ENCODE data around the gene FH. TPM values are rescaled to one million over a fixed set of nuclear protein-coding genes. Genes with fewer than 3 reads are reported as not detected.

Gene FH
- total RNA-seq, 2 experiments from 2014 or later: 53.5 to 54.7 TPM

- DNase-seq (no peak), ATAC-seq (ENCODE audit: low read depth) (no peak)
- Mint-ChIP-seq H3K4me3 (no peak overlapping the region), H3K9me3 (no peaks in the 10 kb centered on the region), H3K27me3 (no peaks in the 10 kb centered on the region), H3K36me3 (peaks cover 31% of the 10 kb centered on the region), H3K27ac (peak overlapping the region; percentile 46), H3K4me1 (no peaks in the 10 kb centered on the region)
- POLR2A ChIA-PET: no interaction called here
Measured at GRCh38 chr1:241503444-241503843, 16.1 kb downstream of the FH start.

- Mint-ChIP-seq H3K36me3 (peaks cover 31% of the 10 kb centered on the region), H3K4me1 (no peaks in the 10 kb centered on the region), H3K27ac (no peak overlapping the region), H3K9me3 (no peaks in the 10 kb centered on the region), H3K4me3 (no peak overlapping the region), H3K27me3 (no peaks in the 10 kb centered on the region)
- DNase-seq (no peak), ATAC-seq (ENCODE audit: low read depth) (no peak)
- POLR2A ChIA-PET: no interaction called here
Measured at GRCh38 chr1:241499910-241500309, 19.6 kb downstream of the FH start.

GRCh38 chr1:241495741-241496140 is 23.8 kb downstream of the FH start:
- H3K4me1 Mint-ChIP-seq: no peaks in the 10 kb centered on the region
- no peak overlapping the region for H3K4me3 Mint-ChIP-seq
- no peak for DNase-seq
- ATAC-seq (ENCODE audit: low read depth): no peak
- no peaks in the 10 kb centered on the region for H3K9me3 Mint-ChIP-seq
- POLR2A ChIA-PET: no interaction called here
- H3K27ac Mint-ChIP-seq: no peak overlapping the region
- H3K36me3 Mint-ChIP-seq: peaks cover 16% of the 10 kb centered on the region
- H3K27me3 Mint-ChIP-seq: no peaks in the 10 kb centered on the region

- Mint-ChIP-seq H3K9me3 (no peaks in the 10 kb centered on the region), H3K4me1 (no peaks in the 10 kb centered on the region), H3K27me3 (no peaks in the 10 kb centered on the region), H3K4me3 (no peak overlapping the region), H3K36me3 (peaks cover 1% of the 10 kb centered on the region), H3K27ac (no peak overlapping the region)
- DNase-seq: no peak
- ATAC-seq (ENCODE audit: low read depth): no peak
- POLR2A ChIA-PET: no interaction called here
Measured at GRCh38 chr1:241488739-241489138, 30.8 kb downstream of the FH start.

- POLR2A ChIA-PET: no interaction called here
- DNase-seq (no peak), ATAC-seq (ENCODE audit: low read depth) (no peak)
- H3K27me3 Mint-ChIP-seq: no peaks in the 10 kb centered on the region
- no peak overlapping the region for H3K27ac Mint-ChIP-seq
- no peak overlapping the region for H3K4me3 Mint-ChIP-seq
- H3K36me3 Mint-ChIP-seq: peaks cover 1% of the 10 kb centered on the region
- no peaks in the 10 kb centered on the region for H3K4me1 Mint-ChIP-seq
- no peaks in the 10 kb centered on the region for H3K9me3 Mint-ChIP-seq
Measured at GRCh38 chr1:241485554-241485992, 34.0 kb downstream of the FH start.

GRCh38 chr1:241485145-241485544 is 34.4 kb downstream of the FH start:
- Mint-ChIP-seq H3K4me1 (no peaks in the 10 kb centered on the region), H3K27me3 (no peaks in the 10 kb centered on the region), H3K4me3 (no peak overlapping the region), H3K27ac (no peak overlapping the region), H3K9me3 (no peaks in the 10 kb centered on the region), H3K36me3 (peaks cover 1% of the 10 kb centered on the region)
- DNase-seq: no peak
- POLR2A ChIA-PET: no interaction called here
- ATAC-seq (ENCODE audit: low read depth): no peak

GRCh38 chr1:241482761-241483250 is 36.7 kb downstream of the FH start:
- H3K9me3 Mint-ChIP-seq: no peaks in the 10 kb centered on the region
- ATAC-seq (ENCODE audit: low read depth): no peak
- POLR2A ChIA-PET: no interaction called here
- no peak overlapping the region for H3K4me3 Mint-ChIP-seq
- H3K27ac Mint-ChIP-seq: no peak overlapping the region
- no peaks in the 10 kb centered on the region for H3K4me1 Mint-ChIP-seq
- H3K27me3 Mint-ChIP-seq: no peaks in the 10 kb centered on the region
- DNase-seq: no peak
- peaks cover 1% of the 10 kb centered on the region for H3K36me3 Mint-ChIP-seq

- no peaks in the 10 kb centered on the region for H3K9me3 Mint-ChIP-seq
- DNase-seq (no peak), ATAC-seq (ENCODE audit: low read depth) (no peak)
- no peaks in the 10 kb centered on the region for H3K27me3 Mint-ChIP-seq
- H3K4me3 Mint-ChIP-seq: no peak overlapping the region
- H3K27ac Mint-ChIP-seq: no peak overlapping the region
- POLR2A ChIA-PET: no interaction called here
- no peaks in the 10 kb centered on the region for H3K4me1 Mint-ChIP-seq
- no peaks in the 10 kb centered on the region for H3K36me3 Mint-ChIP-seq
Measured at GRCh38 chr1:241479294-241479693, 40.3 kb downstream of the FH start.

GRCh38 chr1:241475671-241476070 is 43.9 kb downstream of the FH start:
- Mint-ChIP-seq H3K36me3 (no peaks in the 10 kb centered on the region), H3K4me3 (no peak overlapping the region), H3K27me3 (no peaks in the 10 kb centered on the region), H3K27ac (no peak overlapping the region), H3K4me1 (no peaks in the 10 kb centered on the region), H3K9me3 (no peaks in the 10 kb centered on the region)
- ATAC-seq (ENCODE audit: low read depth): no peak
- POLR2A ChIA-PET: no interaction called here
- no peak for DNase-seq

- H3K4me3 Mint-ChIP-seq: no peak overlapping the region
- no peak for DNase-seq
- H3K9me3 Mint-ChIP-seq: no peaks in the 10 kb centered on the region
- no peaks in the 10 kb centered on the region for H3K27me3 Mint-ChIP-seq
- no peak for ATAC-seq (ENCODE audit: low read depth)
- no peaks in the 10 kb centered on the region for H3K36me3 Mint-ChIP-seq
- H3K4me1 Mint-ChIP-seq: no peaks in the 10 kb centered on the region
- no peak overlapping the region for H3K27ac Mint-ChIP-seq
- POLR2A ChIA-PET: no interaction called here
Measured at GRCh38 chr1:241473026-241473425, 46.5 kb downstream of the FH start.

- DNase-seq (no peak), ATAC-seq (ENCODE audit: low read depth) (no peak)
- Mint-ChIP-seq H3K9me3 (no peaks in the 10 kb centered on the region), H3K27me3 (no peaks in the 10 kb centered on the region), H3K27ac (no peak overlapping the region), H3K4me1 (no peaks in the 10 kb centered on the region), H3K4me3 (no peak overlapping the region), H3K36me3 (no peaks in the 10 kb centered on the region)
- POLR2A ChIA-PET: no interaction called here
Measured at GRCh38 chr1:241470908-241471590, 48.5 kb downstream of the FH start.

GRCh38 chr1:241470361-241470760 is 49.2 kb downstream of the FH start:
- Mint-ChIP-seq H3K27me3 (no peaks in the 10 kb centered on the region), H3K4me3 (no peak overlapping the region), H3K9me3 (no peaks in the 10 kb centered on the region), H3K4me1 (no peaks in the 10 kb centered on the region), H3K36me3 (no peaks in the 10 kb centered on the region), H3K27ac (no peak overlapping the region)
- ATAC-seq (ENCODE audit: low read depth) (no peak), DNase-seq (no peak)
- POLR2A ChIA-PET: no interaction called here

GRCh38 chr1:241465673-241466072 is 53.9 kb downstream of the FH start:
- no peak for DNase-seq
- POLR2A ChIA-PET: no interaction called here
- Mint-ChIP-seq H3K4me1 (no peaks in the 10 kb centered on the region), H3K27ac (no peak overlapping the region), H3K36me3 (no peaks in the 10 kb centered on the region), H3K9me3 (no peaks in the 10 kb centered on the region), H3K27me3 (no peaks in the 10 kb centered on the region), H3K4me3 (no peak overlapping the region)
- ATAC-seq (ENCODE audit: low read depth): no peak

- ATAC-seq (ENCODE audit: low read depth) (no peak), DNase-seq (no peak)
- POLR2A ChIA-PET: no interaction called here
- H3K27me3 Mint-ChIP-seq: no peaks in the 10 kb centered on the region
- H3K4me3 Mint-ChIP-seq: no peak overlapping the region
- no peaks in the 10 kb centered on the region for H3K9me3 Mint-ChIP-seq
- no peaks in the 10 kb centered on the region for H3K36me3 Mint-ChIP-seq
- H3K27ac Mint-ChIP-seq: no peak overlapping the region
- H3K4me1 Mint-ChIP-seq: no peaks in the 10 kb centered on the region
Measured at GRCh38 chr1:241464985-241465384, 54.6 kb downstream of the FH start.

GRCh38 chr1:241462391-241462790 is 57.2 kb downstream of the FH start:
- H3K27me3 Mint-ChIP-seq: peaks cover 4% of the 10 kb centered on the region
- no peaks in the 10 kb centered on the region for H3K4me1 Mint-ChIP-seq
- ATAC-seq (ENCODE audit: low read depth) (no peak), DNase-seq (no peak)
- no peak overlapping the region for H3K4me3 Mint-ChIP-seq
- no peak overlapping the region for H3K27ac Mint-ChIP-seq
- H3K36me3 Mint-ChIP-seq: no peaks in the 10 kb centered on the region
- H3K9me3 Mint-ChIP-seq: no peaks in the 10 kb centered on the region
- POLR2A ChIA-PET: no interaction called here

Data from activated naive CD8-positive, alpha-beta T cell treated with anti-CD3 and anti-CD28 coated beads, Interleukin-2, amount 10 ng/mL, durations not matched to agents 7 days and 5 days (primary cell).